ENCODE data around the gene KRTCAP2. TPM values are rescaled to one million over a fixed set of nuclear protein-coding genes. Genes with fewer than 3 reads are reported as not detected.

KRTCAP2 gene
- total RNA-seq, 4 donors from 2014 or later = 80.8 to 144 (median 92.3) TPM

- H3K4me1 ChIP-seq = peaks cover 0 to 53% (median 25%) of the 10 kb centered on the region in 3 donors
- WGBS, 2 donors (ENCODE audit: low coverage in 1 of 2) = 66 to 71% methylated on average over 1 to 3 of the region's 4 CpGs
- TF ChIP-seq POLR2A (IDR thresholded peaks at IDR 0.05) = no peak
- TF ChIP-seq EP300 (IDR thresholded peaks at IDR 0.05) = no peak
- no peak for TF ChIP-seq CTCF (IDR thresholded peaks at IDR 0.05)
- no peak for TF ChIP-seq POLR2AphosphoS5 (IDR thresholded peaks at IDR 0.05)
- no peak overlapping the region for H3K4me3 ChIP-seq
- H3K27ac ChIP-seq = peak overlapping the region in 2 of 4 donors; percentile 54 to 99
- no peaks in the 10 kb centered on the region for H3K27me3 ChIP-seq
- H3K36me3 ChIP-seq = peaks cover 0 to 32% of the 10 kb centered on the region in 2 donors
- no peak for ATAC-seq
- H3K9me3 ChIP-seq = no peaks in the 10 kb centered on the region
Measured at GRCh38 chr1:155210314-155211104, 37.4 kb upstream of the KRTCAP2 start.

- no peak for ATAC-seq
- H3K4me1 ChIP-seq = peaks cover 0 to 60% (median 25%) of the 10 kb centered on the region in 3 donors
- peak overlapping the region; percentile 92 to 100 (median 98) for H3K27ac ChIP-seq
- 0 to 12% methylated on average over 1 to 6 of the region's 13 CpGs for WGBS, 2 donors (ENCODE audit: low coverage in 1 of 2)
- TF ChIP-seq POLR2A (IDR thresholded peaks at IDR 0.05) (no peak), CTCF (IDR thresholded peaks at IDR 0.05) (no peak)
- H3K9me3 ChIP-seq = no peaks in the 10 kb centered on the region
- no peaks in the 10 kb centered on the region for H3K27me3 ChIP-seq
- H3K4me3 ChIP-seq = peak overlapping the region; percentile 83 to 96
- H3K36me3 ChIP-seq = peaks cover 0 to 29% of the 10 kb centered on the region in 2 donors
Measured at GRCh38 chr1:155209312-155209721, 36.2 kb upstream of the KRTCAP2 start.

DNA sequence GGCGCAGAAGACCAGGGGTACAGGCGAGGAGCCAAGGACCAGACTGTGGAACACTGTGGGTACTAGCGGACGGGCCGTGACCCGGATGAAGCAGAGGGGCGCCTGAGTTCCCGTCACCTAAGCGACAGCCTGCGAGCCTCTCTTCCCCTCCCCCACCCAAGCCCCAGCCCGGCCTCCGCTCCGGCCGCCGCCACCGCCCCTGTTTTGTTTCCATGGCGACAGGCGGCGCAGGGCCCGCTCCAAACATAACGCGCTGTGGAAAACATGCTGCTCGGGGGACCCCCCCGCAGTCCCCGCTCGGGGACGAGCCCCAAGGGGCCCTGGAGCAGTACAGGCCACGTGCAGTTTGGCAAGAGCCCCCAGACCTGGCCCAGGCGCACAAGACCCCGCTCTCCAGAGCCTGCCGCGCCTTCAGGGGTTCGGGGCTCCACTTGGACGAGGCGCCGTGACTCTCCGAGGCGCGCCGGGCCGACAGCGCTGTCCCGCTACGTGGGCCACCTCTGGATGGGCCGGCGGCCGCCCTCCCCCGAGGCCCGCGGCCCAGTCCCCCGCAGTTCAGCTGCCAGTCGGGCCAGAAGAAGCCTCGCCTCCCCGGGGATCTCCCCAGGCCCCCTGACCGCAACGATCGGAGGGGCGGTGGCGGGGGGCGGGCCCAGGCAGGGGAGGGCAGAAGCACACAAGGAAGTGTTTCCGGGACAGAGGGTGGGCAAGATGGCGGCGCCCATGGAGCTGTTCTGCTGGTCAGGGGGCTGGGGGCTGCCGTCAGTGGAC is 35.6 kb upstream of the KRTCAP2 start, which contains the start of gene MTX1:
TSS of gene MTX1 (plus strand) at position 155 of the 771 bp plus-strand sequence. CDS start at position 265, 110 bp downstream.
- Histone ChIP-seq H3K27ac (peak within 1 kb of the TSS; percentile 92 to 100 (median 98)), H3K9me3 (no peaks in the 10 kb centered on the region), H3K4me3 (peak within 1 kb of the TSS; percentile 83 to 96), H3K27me3 (no peaks in the 10 kb centered on the region), H3K36me3 (peaks cover 0 to 29% of the 10 kb centered on the region in 2 donors), H3K4me1 (peaks cover 0 to 60% (median 25%) of the 10 kb centered on the region in 3 donors)
- WGBS, 2 donors (ENCODE audit: low coverage in 1 of 2) = 1% methylated on average over 8 of the region's 64 CpGs; no CpG with 5 or more reads in 1 of the 2 donors
- ATAC-seq = peak; percentile 90
- peak in 1 of 4 experiments; percentile 4 for TF ChIP-seq CTCF (IDR thresholded peaks at IDR 0.05)
- peak; percentile 74 for TF ChIP-seq POLR2AphosphoS5 (IDR thresholded peaks at IDR 0.05)
- TF ChIP-seq EP300 (IDR thresholded peaks at IDR 0.05) = no peak
- peak; percentile 68 to 81 for TF ChIP-seq POLR2A (IDR thresholded peaks at IDR 0.05)

GRCh38 chr1:155207806-155208540 is 34.9 kb upstream of the KRTCAP2 start, which contains the start of gene THBS3:
Gene THBS3, minus strand, starts transcription at chr1:155207897. Its CDS starts 21 bp downstream, at chr1:155207876.
- Histone ChIP-seq H3K36me3 (peaks cover 0 to 29% of the 10 kb centered on the region in 2 donors), H3K27ac (peak within 1 kb of the TSS; percentile 92 to 100 (median 98)), H3K4me1 (peaks cover 0 to 60% (median 25%) of the 10 kb centered on the region in 3 donors), H3K4me3 (peak within 1 kb of the TSS; percentile 83 to 96), H3K27me3 (no peaks in the 10 kb centered on the region), H3K9me3 (no peaks in the 10 kb centered on the region)
- ATAC-seq = peak; percentile 1
- 10 to 12% methylated on average over 5 to 7 of the region's 17 CpGs for WGBS, 2 donors (ENCODE audit: low coverage in 1 of 2)
- TF ChIP-seq POLR2A (IDR thresholded peaks at IDR 0.05) = no peak
- no peak for TF ChIP-seq EP300 (IDR thresholded peaks at IDR 0.05)
- no peak for TF ChIP-seq POLR2AphosphoS5 (IDR thresholded peaks at IDR 0.05)
- TF ChIP-seq CTCF (IDR thresholded peaks at IDR 0.05) = no peak
